Measurements from ENCODE around the gene FBXL16. TPM values are rescaled to one million over a fixed set of nuclear protein-coding genes. Genes with fewer than 3 reads are reported as not detected.

FBXL16 gene
- polyA plus RNA-seq, 1 donor (not counting 4 experiments of a cell fraction or from before 2014, with no cell fraction given) = 0.81 TPM

- DNase-seq (ENCODE audit: low read depth, low spot score) = no peak
- H3K27ac ChIP-seq (ENCODE audit: control insufficient read depth, insufficient read depth, low read length) = no peak overlapping the region
- H3K79me2 ChIP-seq (ENCODE audit: control insufficient read depth, insufficient read depth, low read length) = peaks cover 8% of the 10 kb centered on the region
- dilution Hi-C loops (cut with MboI; ENCODE audit: extremely low pct_ligation_motif_present, low sequenced_read_pairs) = no loop called here
- H3K9ac ChIP-seq (ENCODE audit: control insufficient read depth, extremely low read depth, insufficient read depth, low read length) = no peak overlapping the region
- H3K9me1 ChIP-seq (ENCODE audit: control insufficient read depth, extremely low read depth, insufficient read depth, low read length) = peaks cover 2% of the 10 kb centered on the region
- H3K4me3 ChIP-seq (ENCODE audit: control insufficient read depth in 2 of 3, extremely low read depth in 1 of 3, insufficient read depth in 2 of 3, low read depth in 1 of 3, low read length in 3 of 3) = no peak overlapping the region
- no peak overlapping the region for H3K4me2 ChIP-seq (ENCODE audit: control insufficient read depth, extremely low read depth, insufficient read depth, low read depth, low read length)
- H3K36me3 ChIP-seq (ENCODE audit: control insufficient read depth in 2 of 2, extremely low read depth in 1 of 2, insufficient read depth in 2 of 2, low read length in 2 of 2) = peaks cover 0 to 1% of the 10 kb centered on the region in 2 experiments
- H3K4me1 ChIP-seq (ENCODE audit: control insufficient read depth, extremely low read depth, insufficient read depth, low read length) = peaks cover 27% of the 10 kb centered on the region
- TF ChIP-seq CTCF (optimal IDR thresholded peaks at IDR 0.05 in 1 of 3, IDR thresholded peaks at IDR 0.05 in 1 of 3, conservative IDR thresholded peaks at IDR 0.05 in 1 of 3; ENCODE audit: extremely low read depth in 1 of 3, insufficient read depth in 2 of 3, low read length in 3 of 3) = no peak
- TF ChIP-seq EZH2 (IDR thresholded peaks at IDR 0.05; ENCODE audit: low read length) = no peak
- H2AFZ ChIP-seq (ENCODE audit: control insufficient read depth, low read length) = no peak overlapping the region
- no peaks in the 10 kb centered on the region for H3K9me3 ChIP-seq (ENCODE audit: control insufficient read depth, low read depth, low read length)
- H3K27me3 ChIP-seq (ENCODE audit: control insufficient read depth, extremely low read depth, insufficient read depth, low read length) = no peaks in the 10 kb centered on the region
- FAIRE-seq = no peak
- H4K20me1 ChIP-seq (ENCODE audit: control insufficient read depth, extremely low read depth, insufficient read depth, low read length) = peaks cover 7% of the 10 kb centered on the region
Measured at GRCh38 chr16:718389-718788, 12.8 kb upstream of the FBXL16 start.

- Histone ChIP-seq H3K27me3 (ENCODE audit: control insufficient read depth, extremely low read depth, insufficient read depth, low read length) (no peaks in the 10 kb centered on the region), H3K4me1 (ENCODE audit: control insufficient read depth, extremely low read depth, insufficient read depth, low read length) (peaks cover 27% of the 10 kb centered on the region), H3K9ac (ENCODE audit: control insufficient read depth, extremely low read depth, insufficient read depth, low read length) (no peak overlapping the region), H3K9me3 (ENCODE audit: control insufficient read depth, low read depth, low read length) (no peaks in the 10 kb centered on the region), H3K4me3 (ENCODE audit: control insufficient read depth in 2 of 3, extremely low read depth in 1 of 3, insufficient read depth in 2 of 3, low read depth in 1 of 3, low read length in 3 of 3) (no peak overlapping the region), H3K79me2 (ENCODE audit: control insufficient read depth, insufficient read depth, low read length) (peaks cover 8% of the 10 kb centered on the region), H2AFZ (ENCODE audit: control insufficient read depth, low read length) (no peak overlapping the region), H3K36me3 (ENCODE audit: control insufficient read depth in 2 of 2, extremely low read depth in 1 of 2, insufficient read depth in 2 of 2, low read length in 2 of 2) (peaks cover 0 to under 1% of the 10 kb centered on the region in 2 experiments), H4K20me1 (ENCODE audit: control insufficient read depth, extremely low read depth, insufficient read depth, low read length) (peaks cover 7% of the 10 kb centered on the region), H3K4me2 (ENCODE audit: control insufficient read depth, extremely low read depth, insufficient read depth, low read depth, low read length) (no peak overlapping the region), H3K9me1 (ENCODE audit: control insufficient read depth, extremely low read depth, insufficient read depth, low read length) (peaks cover 2% of the 10 kb centered on the region), H3K27ac (ENCODE audit: control insufficient read depth, insufficient read depth, low read length) (no peak overlapping the region)
- dilution Hi-C loops (cut with MboI; ENCODE audit: extremely low pct_ligation_motif_present, low sequenced_read_pairs) = no loop called here
- FAIRE-seq = no peak
- no peak for DNase-seq (ENCODE audit: low read depth, low spot score)
- no peak for TF ChIP-seq CTCF (optimal IDR thresholded peaks at IDR 0.05 in 1 of 3, IDR thresholded peaks at IDR 0.05 in 1 of 3, conservative IDR thresholded peaks at IDR 0.05 in 1 of 3; ENCODE audit: extremely low read depth in 1 of 3, insufficient read depth in 2 of 3, low read length in 3 of 3)
- TF ChIP-seq EZH2 (IDR thresholded peaks at IDR 0.05; ENCODE audit: low read length) = no peak
Measured at GRCh38 chr16:717450-718245, 12.0 kb upstream of the FBXL16 start.

Data from keratinocyte (primary cell).